Measurements from ENCODE around the gene CAMK1D.
"Not testable (repeated sequence)": the region's sequence is repeated elsewhere in the genome, so short reads cannot be mapped to it uniquely, and the experiment has no call there.

The CAMK1D gene

GRCh38 chr10:12730809-12731519, 381.6 kb downstream of the CAMK1D start:
- DNase-seq: no peak

GRCh38 chr10:12733271-12733670, 383.9 kb downstream of the CAMK1D start:
- no peak for DNase-seq

DNA sequence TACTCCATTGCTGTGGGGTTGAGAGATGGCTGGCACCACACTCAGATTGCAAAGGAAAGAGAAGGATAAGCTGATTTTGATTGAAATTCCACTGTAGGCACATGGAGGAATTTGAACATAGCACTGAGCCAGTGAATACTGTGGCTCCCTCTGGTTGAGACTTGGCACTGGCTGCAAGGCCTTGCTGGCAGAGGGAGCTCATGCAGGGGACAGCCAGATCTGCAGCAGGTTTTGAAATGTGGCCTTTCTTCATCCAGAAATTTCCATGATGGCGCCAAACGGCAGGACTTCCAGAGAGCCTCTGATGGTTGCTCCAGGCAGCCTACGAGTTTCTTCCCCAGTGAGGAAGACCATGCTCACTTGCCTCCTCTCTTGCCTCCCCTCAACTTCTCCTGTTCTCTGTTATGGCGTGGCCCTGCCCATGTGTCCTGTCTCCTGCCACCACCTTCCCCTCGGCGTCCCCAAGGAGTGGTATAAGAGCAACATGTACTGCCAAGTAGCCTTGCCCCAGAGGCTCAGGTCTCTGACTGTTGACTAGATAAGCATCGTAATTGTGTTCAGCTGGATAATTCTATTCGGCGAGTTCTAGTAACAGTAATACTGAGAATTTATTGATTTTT, 386.6 kb downstream of the CAMK1D start:
- DNase-seq: no peak

DNA sequence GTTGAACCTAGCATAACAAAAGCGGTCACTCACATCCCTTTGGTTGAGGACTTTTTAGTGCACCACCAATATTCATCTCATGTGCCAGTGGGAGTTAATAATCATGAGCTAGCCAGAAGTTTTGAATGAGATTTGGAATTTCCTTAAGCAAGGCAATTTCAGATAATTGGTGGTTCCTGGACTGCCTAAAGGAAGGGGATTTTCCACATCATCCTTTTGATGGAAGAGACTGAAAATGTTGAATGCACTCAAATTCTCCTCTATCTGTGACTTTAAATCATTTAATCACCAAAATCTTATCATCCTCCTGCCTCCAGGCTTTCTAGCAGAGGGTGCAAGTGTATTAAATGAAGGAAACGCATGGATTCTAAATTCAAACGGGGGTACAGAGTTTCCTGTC, 391.5 kb downstream of the CAMK1D start:
- DNase-seq: no peak

DNA sequence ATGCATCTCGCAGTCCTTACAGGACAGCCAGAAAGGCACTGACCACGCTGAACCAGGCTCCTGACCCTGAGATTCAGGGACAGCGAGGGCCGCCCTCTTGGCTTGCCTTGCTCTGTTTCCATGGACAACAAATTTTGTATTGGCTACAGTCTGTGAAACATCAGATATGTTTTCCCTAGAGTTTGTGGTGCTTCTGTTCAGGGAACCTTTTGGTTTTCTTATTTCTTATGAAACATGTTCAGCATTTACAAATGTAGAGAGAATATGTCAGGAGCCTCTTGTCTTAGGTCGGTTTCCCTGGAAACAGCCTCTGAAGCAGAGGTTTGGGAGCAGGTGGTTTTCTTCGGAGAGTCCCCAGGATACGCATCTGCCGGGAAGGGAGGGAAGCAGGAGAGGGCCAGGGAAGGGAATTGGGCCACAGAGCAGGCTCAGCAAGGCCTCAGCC, 392.0 kb downstream of the CAMK1D start:
- DNase-seq: no peak

DNA sequence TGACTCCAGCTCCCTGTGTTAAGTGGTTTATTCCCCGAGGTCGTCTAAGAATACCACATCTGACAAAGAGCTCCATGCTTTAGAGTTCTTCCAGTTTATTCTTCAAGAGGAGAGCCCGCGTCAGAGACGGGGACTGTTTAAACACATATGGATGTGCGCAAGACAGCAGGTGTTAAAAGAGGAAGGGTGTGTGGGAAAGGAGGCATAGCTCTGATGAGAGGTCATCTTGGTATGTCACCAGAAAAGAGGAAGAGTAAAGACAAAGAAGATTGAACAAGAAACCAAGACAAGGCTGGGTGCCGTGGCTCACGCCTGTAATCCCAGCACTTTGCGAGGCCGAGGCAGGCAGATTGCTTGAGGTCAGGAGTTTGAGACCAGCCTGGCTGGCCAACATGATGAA, 393.4 kb downstream of the CAMK1D start:
- no peak for DNase-seq

- DNase-seq: not testable (repeated sequence)
These were observed 394.1 kb downstream of the CAMK1D start for GRCh38 chr10:12743466-12743865.

GRCh38 chr10:12743941-12744340, 394.6 kb downstream of the CAMK1D start:
- DNase-seq: no peak

GRCh38 chr10:12748186-12748585, 398.8 kb downstream of the CAMK1D start:
- DNase-seq: no peak

- DNase-seq: no peak
These were observed 400.6 kb downstream of the CAMK1D start for GRCh38 chr10:12749760-12750478.

DNA sequence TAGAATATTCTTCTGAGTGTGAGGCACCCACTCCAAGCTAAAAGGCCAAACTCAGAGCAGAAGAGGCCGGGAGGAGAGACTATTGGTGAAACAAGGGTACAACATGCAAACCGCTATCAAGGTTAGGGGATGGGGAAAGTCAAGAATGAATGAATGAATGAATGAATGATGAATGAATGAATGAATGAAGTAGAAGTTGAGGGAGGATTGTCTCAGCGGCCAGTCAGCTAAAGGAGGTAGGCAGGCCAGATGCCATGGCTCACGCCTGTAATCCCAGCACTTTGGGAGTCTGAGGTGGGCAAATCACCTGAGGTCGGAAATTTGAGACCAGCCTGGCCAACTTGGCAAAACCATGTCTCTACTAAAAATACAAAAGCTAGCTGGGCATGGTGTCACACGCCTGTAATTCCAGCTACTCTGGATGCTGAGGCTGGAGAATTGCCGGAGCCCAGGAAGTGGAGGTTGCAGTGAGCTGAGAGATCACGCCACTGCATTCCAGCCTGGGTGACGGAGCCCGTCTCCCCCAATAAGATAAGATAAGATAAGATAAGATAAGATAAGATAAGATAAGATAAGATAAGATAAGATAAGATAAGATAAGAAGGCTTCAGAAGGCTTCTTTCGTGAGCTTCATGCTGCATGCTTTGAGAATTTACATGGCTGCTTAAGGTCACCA, 401.3 kb downstream of the CAMK1D start:
- DNase-seq: no peak

DNA sequence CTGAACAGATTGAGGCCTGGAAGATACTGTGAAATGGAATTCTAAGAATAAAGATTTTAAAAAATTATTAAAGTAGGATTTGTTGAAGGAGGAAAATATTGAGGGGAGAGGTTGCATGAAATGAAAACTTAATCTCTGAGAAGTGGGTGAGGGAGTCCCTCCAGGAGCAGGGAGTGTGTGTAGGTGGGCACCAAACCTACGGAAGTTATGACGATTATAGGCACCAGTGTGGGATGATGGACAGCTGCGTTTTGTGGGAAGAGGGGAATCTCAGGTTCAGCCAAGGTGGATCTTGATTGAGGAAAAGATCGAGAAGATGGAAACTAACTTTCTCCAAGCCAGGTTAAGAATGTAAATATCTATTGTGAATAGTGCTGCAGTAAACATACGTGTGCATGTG, 405.7 kb downstream of the CAMK1D start:
- no peak for DNase-seq

DNA sequence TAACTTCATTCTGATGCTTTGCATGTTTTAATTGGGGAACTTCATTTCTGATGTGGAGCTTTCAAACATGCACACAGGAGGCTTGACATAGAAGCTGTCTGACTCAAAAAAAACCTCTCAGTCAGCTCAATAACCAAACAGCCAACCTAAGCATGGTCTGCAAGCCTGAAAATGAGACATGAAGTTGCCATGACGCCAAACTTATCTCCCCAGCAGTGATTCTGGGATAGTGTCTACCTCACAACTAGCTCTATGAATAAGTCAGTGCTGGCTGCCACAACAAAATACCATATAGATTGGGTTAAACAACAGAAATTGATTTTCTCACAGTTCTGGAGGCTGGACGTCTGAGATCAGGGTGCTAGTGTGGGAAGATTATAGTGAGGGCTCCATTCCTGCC, 408.0 kb downstream of the CAMK1D start:
- no peak for DNase-seq

GRCh38 chr10:12758271-12758670, 408.9 kb downstream of the CAMK1D start:
- no peak for DNase-seq

DNA sequence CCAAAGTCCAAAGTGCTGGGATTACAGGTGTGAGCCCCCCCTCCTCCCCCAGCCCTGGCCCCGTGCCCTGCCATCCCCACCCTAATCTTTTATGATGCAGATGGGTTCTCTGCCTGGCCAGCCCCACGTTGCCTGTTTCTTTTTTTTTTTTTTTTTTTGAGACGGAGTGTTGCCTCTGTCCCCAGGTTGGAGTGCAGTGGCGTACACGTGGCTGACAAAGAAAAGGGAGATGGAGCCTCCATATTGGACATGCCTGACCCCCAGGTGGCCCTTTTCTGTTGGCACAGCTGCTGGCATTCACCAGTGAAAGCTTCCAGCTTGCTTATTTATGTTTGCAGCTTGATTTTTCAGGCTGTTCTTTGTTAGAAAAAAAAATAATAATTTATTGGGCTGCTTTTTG, 416.9 kb downstream of the CAMK1D start:
- no peak for DNase-seq

- no peak for DNase-seq
These were observed 419.1 kb downstream of the CAMK1D start for GRCh38 chr10:12768156-12769100.

GRCh38 chr10:12769323-12770044, 420.1 kb downstream of the CAMK1D start:
- no peak for DNase-seq

GRCh38 chr10:12771981-12772760, 422.8 kb downstream of the CAMK1D start:
- DNase-seq: no peak

- DNase-seq: no peak
These were observed 423.6 kb downstream of the CAMK1D start for GRCh38 chr10:12772797-12773587.

Measured in OCI-M1 (cell line).